ENCODE measurements around the gene WDR62. TPM values are rescaled to one million over a fixed set of nuclear protein-coding genes. Genes with fewer than 3 reads are reported as not detected.

The WDR62 gene
- total RNA-seq, 2 experiments from 2014 or later: 44.5 to 60.2 TPM

- no peak overlapping the region for H3K4me2 ChIP-seq (ENCODE audit: low read length)
- no peaks in the 10 kb centered on the region for H3K9me3 ChIP-seq (ENCODE audit: low read length)
- intact Hi-C loops (cut with micrococcal nuclease; ENCODE audit: unreplicated experiment): no loop called here
- no peak overlapping the region for H3K27ac ChIP-seq (ENCODE audit: low read depth, low read length, poor library complexity, severe bottlenecking)
- H2AFZ ChIP-seq (ENCODE audit: low read length): no peak overlapping the region
- no peak overlapping the region for H3K4me3 ChIP-seq (ENCODE audit: low read depth, low read length, poor library complexity, severe bottlenecking)
- peaks cover 93% of the 10 kb centered on the region for H3K36me3 ChIP-seq (ENCODE audit: insufficient read depth, low read length)
- H3K4me1 ChIP-seq (ENCODE audit: insufficient read depth, low read length, poor library complexity, severe bottlenecking): no peaks in the 10 kb centered on the region
- 0 out of 2 replicates have a peak, but pooled peaks cover 5% of the 10 kb centered on the region for H3K79me2 ChIP-seq (ENCODE audit: insufficient read depth, low read depth, low read length)
- H4K20me1 ChIP-seq (ENCODE audit: insufficient read depth, low read length): no peaks in the 10 kb centered on the region
- DNase-seq (ENCODE audit: low spot score): no peak
- TF ChIP-seq CTCF (conservative IDR thresholded peaks at IDR 0.05; ENCODE audit: low read length) (no peak), EZH2phosphoT487 (IDR thresholded peaks at IDR 0.05; ENCODE audit: borderline replicate concordance, low read depth, low read length) (no peak)
- BruUV-seq (replicated peaks): no TSS peak
- POLR2A ChIA-PET: no interaction called here
- CTCF ChIA-PET (ENCODE audit: unreplicated experiment): no interaction called here
- H3K9me2 ChIP-seq (ENCODE audit: insufficient read depth, low read length): no peaks in the 10 kb centered on the region
Observed at GRCh38 chr19:36081894-36082293, 27.2 kb downstream of the WDR62 start.

GRCh38 chr19:36082916-36083315, 28.2 kb downstream of the WDR62 start:
- Histone ChIP-seq H3K4me2 (ENCODE audit: low read length) (no peak overlapping the region), H3K79me2 (ENCODE audit: insufficient read depth, low read depth, low read length) (0 out of 2 replicates have a peak, but pooled peaks cover 5% of the 10 kb centered on the region), H3K9me3 (ENCODE audit: low read length) (no peaks in the 10 kb centered on the region), H2AFZ (ENCODE audit: low read length) (no peak overlapping the region), H3K4me1 (ENCODE audit: insufficient read depth, low read length, poor library complexity, severe bottlenecking) (no peaks in the 10 kb centered on the region), H3K9me2 (ENCODE audit: insufficient read depth, low read length) (no peaks in the 10 kb centered on the region), H3K36me3 (ENCODE audit: insufficient read depth, low read length) (peaks cover 92% of the 10 kb centered on the region), H4K20me1 (ENCODE audit: insufficient read depth, low read length) (no peaks in the 10 kb centered on the region), H3K4me3 (ENCODE audit: low read depth, low read length, poor library complexity, severe bottlenecking) (no peak overlapping the region), H3K27ac (ENCODE audit: low read depth, low read length, poor library complexity, severe bottlenecking) (no peak overlapping the region)
- BruUV-seq (replicated peaks): no TSS peak
- intact Hi-C loops (cut with micrococcal nuclease; ENCODE audit: unreplicated experiment): no loop called here
- CTCF ChIA-PET (ENCODE audit: unreplicated experiment): no interaction called here
- POLR2A ChIA-PET: no interaction called here
- no peak for TF ChIP-seq CTCF (conservative IDR thresholded peaks at IDR 0.05; ENCODE audit: low read length)
- TF ChIP-seq EZH2phosphoT487 (IDR thresholded peaks at IDR 0.05; ENCODE audit: borderline replicate concordance, low read depth, low read length): no peak
- no peak for DNase-seq (ENCODE audit: low spot score)

- intact Hi-C loops (cut with micrococcal nuclease; ENCODE audit: unreplicated experiment): no loop called here
- Histone ChIP-seq H2AFZ (ENCODE audit: low read length) (no peak overlapping the region), H3K4me2 (ENCODE audit: low read length) (no peak overlapping the region), H3K79me2 (ENCODE audit: insufficient read depth, low read depth, low read length) (0 out of 2 replicates have a peak, but pooled peaks cover 4% of the 10 kb centered on the region), H3K4me3 (ENCODE audit: low read depth, low read length, poor library complexity, severe bottlenecking) (no peak overlapping the region), H3K36me3 (ENCODE audit: insufficient read depth, low read length) (peaks cover 94% of the 10 kb centered on the region), H3K27ac (ENCODE audit: low read depth, low read length, poor library complexity, severe bottlenecking) (no peak overlapping the region), H4K20me1 (ENCODE audit: insufficient read depth, low read length) (no peaks in the 10 kb centered on the region), H3K9me2 (ENCODE audit: insufficient read depth, low read length) (no peaks in the 10 kb centered on the region), H3K9me3 (ENCODE audit: low read length) (no peaks in the 10 kb centered on the region), H3K4me1 (ENCODE audit: insufficient read depth, low read length, poor library complexity, severe bottlenecking) (no peaks in the 10 kb centered on the region)
- no TSS peak for BruUV-seq (replicated peaks)
- DNase-seq (ENCODE audit: low spot score): no peak
- no peak for TF ChIP-seq CTCF (conservative IDR thresholded peaks at IDR 0.05; ENCODE audit: low read length)
- ChIA-PET CTCF (ENCODE audit: unreplicated experiment) (no interaction called here), POLR2A (no interaction called here)
Observed at GRCh38 chr19:36084231-36085009, 29.7 kb downstream of the WDR62 start.

Data from OCI-LY7 (cell line).